Suprapubic skin (tissue), 4 donors: ENCODE measurements around the gene EIF2B1.

ENCODE experiments used
- CTCF ChIP-seq, 2 donors: fragments of 200-600 bp in 1 of 2; fragments of 450-650 bp in 1 of 2; sonication (generic) in 1 of 2; IDR thresholded peaks; one replicate each; pipeline ENCODE4 v1.5.1; 2016 to 2019; ENCODE audit warnings: antibody characterized with exemption in 2 of 2, mild to moderate bottlenecking in 1 of 2, moderate library complexity in 1 of 2
- POLR2A ChIP-seq, 2 donors: fragments of 450-650 bp; IDR thresholded peaks; one replicate each; pipeline ENCODE4 v1.6.1; 2017; ENCODE audit warnings: antibody characterized with exemption in 2 of 2, mild to moderate bottlenecking in 2 of 2, moderate library complexity in 2 of 2
- POLR2AphosphoS5 ChIP-seq, 3 donors: sonication (generic); formaldehyde crosslinking; IDR thresholded peaks; one replicate each; pipeline ENCODE4 v1.6.1; 2017; ENCODE audit warnings: antibody characterized with exemption in 3 of 3

GRCh38 chr12:123614531-123614930, 19.0 kb downstream of the EIF2B1 start:
- TF ChIP-seq CTCF (IDR thresholded peaks at IDR 0.05) (no peak), POLR2AphosphoS5 (IDR thresholded peaks at IDR 0.05) (no peak), POLR2A (IDR thresholded peaks at IDR 0.05) (no peak)
